Neural cell (in vitro differentiated cells): Measurements from ENCODE around the gene C10orf88.

Source experiments
- CTCF ChIP-seq: fragments of 450-650 bp; IDR thresholded peaks from 2 replicates; pipeline ENCODE4 v1.5.1; 2014; ENCODE audit warnings: antibody characterized with exemption, mild to moderate bottlenecking, moderate library complexity; ENCODE audit not compliant: poor library complexity, severe bottlenecking
- EP300 ChIP-seq: fragments of 450-650 bp; conservative IDR thresholded peaks from 2 replicates; pipeline ENCODE4 v1.6.1; 2014; ENCODE audit warnings: antibody characterized with exemption, mild to moderate bottlenecking, moderate library complexity; ENCODE audit not compliant: poor library complexity, severe bottlenecking
- EZH2 ChIP-seq: fragments of 200-600, 300-800 bp; shearing (Covaris generic), sonication (generic); IDR thresholded peaks from 2 replicates; pipeline ENCODE4 v1.6.1; 2014; ENCODE audit warnings: antibody characterized with exemption, low read length, borderline replicate concordance, mild to moderate bottlenecking; ENCODE audit not compliant: insufficient read depth, poor library complexity, severe bottlenecking
- POLR2AphosphoS5 ChIP-seq: IDR thresholded peaks from 2 replicates; pipeline ENCODE4 v1.6.1; 2012
- RAD21 ChIP-seq: fragments of 450-650 bp; conservative IDR thresholded peaks from 2 replicates; pipeline ENCODE4 v1.6.1; 2014; ENCODE audit warnings: antibody characterized with exemption, mild to moderate bottlenecking, moderate library complexity
- SMC3 ChIP-seq: fragments of 450-650 bp; conservative IDR thresholded peaks from 2 replicates; pipeline ENCODE4 v1.6.1; 2014; ENCODE audit warnings: antibody characterized with exemption, mild to moderate bottlenecking, moderate library complexity; ENCODE audit not compliant: poor library complexity
- TAF1 ChIP-seq: IDR thresholded peaks from 2 replicates; pipeline ENCODE4 v1.6.1; 2012; ENCODE audit warnings: low read depth
- TF ChIP-seq, protein P1 (sequence below): IDR thresholded peaks from 2 replicates; pipeline ENCODE4 v1.6.1; 2012; ENCODE audit warnings: borderline replicate concordance

GRCh38 chr10:122988501-122988900 is 34.5 kb upstream of the C10orf88 start:
- TF ChIP-seq CTCF (no peak), EZH2 (no peak), EP300 (no peak), POLR2AphosphoS5 (no peak), SMC3 (no peak), RAD21 (no peak), TAF1 (no peak)
- TF ChIP-seq, protein P1, sequence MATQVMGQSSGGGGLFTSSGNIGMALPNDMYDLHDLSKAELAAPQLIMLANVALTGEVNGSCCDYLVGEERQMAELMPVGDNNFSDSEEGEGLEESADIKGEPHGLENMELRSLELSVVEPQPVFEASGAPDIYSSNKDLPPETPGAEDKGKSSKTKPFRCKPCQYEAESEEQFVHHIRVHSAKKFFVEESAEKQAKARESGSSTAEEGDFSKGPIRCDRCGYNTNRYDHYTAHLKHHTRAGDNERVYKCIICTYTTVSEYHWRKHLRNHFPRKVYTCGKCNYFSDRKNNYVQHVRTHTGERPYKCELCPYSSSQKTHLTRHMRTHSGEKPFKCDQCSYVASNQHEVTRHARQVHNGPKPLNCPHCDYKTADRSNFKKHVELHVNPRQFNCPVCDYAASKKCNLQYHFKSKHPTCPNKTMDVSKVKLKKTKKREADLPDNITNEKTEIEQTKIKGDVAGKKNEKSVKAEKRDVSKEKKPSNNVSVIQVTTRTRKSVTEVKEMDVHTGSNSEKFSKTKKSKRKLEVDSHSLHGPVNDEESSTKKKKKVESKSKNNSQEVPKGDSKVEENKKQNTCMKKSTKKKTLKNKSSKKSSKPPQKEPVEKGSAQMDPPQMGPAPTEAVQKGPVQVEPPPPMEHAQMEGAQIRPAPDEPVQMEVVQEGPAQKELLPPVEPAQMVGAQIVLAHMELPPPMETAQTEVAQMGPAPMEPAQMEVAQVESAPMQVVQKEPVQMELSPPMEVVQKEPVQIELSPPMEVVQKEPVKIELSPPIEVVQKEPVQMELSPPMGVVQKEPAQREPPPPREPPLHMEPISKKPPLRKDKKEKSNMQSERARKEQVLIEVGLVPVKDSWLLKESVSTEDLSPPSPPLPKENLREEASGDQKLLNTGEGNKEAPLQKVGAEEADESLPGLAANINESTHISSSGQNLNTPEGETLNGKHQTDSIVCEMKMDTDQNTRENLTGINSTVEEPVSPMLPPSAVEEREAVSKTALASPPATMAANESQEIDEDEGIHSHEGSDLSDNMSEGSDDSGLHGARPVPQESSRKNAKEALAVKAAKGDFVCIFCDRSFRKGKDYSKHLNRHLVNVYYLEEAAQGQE = no peak
